Stimulated activated CD4-positive, alpha-beta T cell treated with anti-CD3 and anti-CD28 coated beads, Interleukin-12 subunit alpha, Interleukin-12 subunit beta, amount 100 ng/mL, for 24 hours (primary cell): ENCODE results near the gene MDFIC.

Experiments used
- DNase-seq, 2 experiments: peaks; one replicate each; pipeline ENCODE4 v3.0.0-alpha.2; 2020; ENCODE audit warnings: low read depth in 2 of 2

MDFIC gene

DNA sequence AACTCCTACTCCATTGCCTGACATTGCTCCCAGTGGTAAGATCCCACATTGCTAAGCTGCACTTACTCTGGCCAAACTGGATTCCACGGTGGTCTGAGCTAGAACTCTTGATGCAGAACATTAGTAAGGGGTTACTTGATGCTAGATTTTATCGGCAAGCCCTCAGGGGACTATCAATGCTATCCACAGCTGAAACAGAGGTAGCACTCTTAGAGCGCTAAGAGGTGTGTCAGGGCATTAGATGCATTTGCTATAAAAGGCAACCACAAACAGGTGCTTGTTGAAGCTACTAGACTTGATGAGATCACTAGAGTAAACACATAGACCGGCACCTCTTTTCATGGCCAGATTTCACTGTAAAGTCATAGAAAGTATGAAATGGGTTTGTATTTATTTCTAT lies 116.3 kb downstream of the MDFIC start:
- DNase-seq: no peak

GRCh38 chr7:115040057-115040456 lies 118.2 kb downstream of the MDFIC start:
- no peak for DNase-seq

DNA sequence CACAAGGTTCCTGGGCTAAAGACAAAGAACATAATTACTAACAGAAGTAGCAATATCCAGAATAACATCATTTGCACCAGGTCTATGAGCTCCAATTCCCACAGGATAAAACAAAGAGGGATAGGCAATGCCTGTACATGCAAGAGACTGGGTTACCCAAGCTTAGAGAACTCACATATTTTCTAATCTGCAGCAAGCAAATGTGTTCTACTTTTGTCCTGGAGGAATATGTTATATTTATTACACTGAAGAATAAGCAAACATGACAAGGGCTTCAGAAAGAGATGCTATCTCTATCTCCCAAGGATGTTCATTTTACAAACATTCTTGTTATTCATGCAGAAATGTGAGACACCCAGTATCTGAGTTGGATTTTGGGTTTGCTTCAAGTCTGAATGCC lies 118.6 kb downstream of the MDFIC start:
- no peak for DNase-seq

GRCh38 chr7:115042596-115042995 lies 120.7 kb downstream of the MDFIC start:
- no peak for DNase-seq

- DNase-seq: no peak
These were observed 121.7 kb downstream of the MDFIC start for GRCh38 chr7:115043605-115044004.

DNA sequence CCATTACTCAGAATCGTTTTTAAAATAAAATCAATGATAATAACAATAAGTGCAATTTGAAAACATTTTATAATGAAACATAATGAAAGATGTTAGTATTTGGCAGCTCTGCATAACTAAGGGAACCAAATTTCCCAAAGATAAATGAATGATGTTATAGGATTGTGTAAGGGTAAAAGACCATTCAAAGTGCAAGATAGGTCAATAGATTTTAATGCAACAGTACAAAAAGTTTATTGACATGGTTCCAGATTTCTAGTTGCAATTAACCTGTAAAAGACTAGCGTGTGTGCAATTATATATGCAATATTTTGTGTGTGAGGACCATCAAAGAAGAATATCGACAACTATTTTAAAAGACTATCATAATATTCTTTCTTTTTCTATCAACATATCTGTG lies 122.3 kb downstream of the MDFIC start:
- DNase-seq: no peak

DNA sequence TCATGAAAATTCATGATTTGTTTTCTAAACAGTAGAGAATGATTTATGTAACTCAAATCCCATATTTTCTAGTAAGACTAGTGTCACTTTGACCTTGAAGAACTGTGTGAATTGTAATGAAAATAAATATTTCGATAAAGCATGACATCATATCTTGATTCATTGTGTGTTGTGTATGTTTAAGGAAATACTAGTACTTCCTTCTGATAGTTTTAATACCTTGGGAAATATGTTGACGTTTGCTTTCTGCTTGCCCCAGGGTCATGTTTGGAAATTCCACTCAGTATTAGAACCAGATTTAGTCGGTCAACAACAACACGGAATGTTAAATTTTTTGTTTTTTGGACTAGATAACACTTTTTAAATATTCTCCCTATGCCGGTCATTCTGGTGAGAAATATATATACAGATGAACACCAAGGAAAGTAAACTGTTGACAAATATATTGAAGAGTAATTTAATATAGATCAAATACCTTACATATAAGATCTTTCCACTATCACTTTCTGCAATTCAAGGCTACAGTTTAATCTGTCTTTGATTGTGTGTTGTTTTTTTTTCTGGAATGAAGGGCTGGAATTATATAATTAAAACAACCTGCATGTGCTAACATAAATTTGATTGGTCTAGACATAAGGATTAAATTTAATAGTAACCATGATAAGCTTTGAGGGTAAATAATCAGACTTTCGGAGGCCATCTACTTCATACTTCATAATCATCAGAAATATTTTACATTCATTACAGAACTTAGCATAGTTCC lies 126.2 kb downstream of the MDFIC start:
- DNase-seq: no peak

GRCh38 chr7:115052706-115053105 lies 130.8 kb downstream of the MDFIC start:
- no peak for DNase-seq

DNA sequence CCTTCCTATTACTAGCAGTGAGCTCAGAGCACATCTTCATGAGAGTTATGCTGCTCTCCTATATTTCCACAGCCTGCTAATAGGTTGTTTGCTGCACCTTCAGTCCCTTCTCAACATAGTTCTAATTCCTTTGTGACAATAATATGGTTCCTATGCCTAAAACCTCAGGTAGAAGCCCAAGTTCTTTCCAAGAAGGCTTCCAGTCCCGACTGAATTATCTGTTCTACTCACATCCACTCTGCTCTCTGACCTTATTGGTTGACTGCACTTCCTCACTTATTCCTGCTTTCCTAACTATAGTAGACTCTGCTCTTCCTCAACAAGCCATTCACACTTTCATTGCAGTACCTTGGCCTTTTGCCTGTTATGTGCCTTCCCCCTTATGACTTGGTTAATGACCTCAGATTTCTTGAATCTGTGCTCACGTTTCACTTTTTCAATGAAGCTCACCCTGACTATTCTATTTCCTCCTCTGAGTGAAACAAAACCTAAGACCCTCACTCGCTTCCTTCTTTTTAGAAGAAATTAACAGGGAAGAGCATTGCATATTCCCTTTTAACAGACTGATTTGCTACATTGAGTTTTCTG lies 132.7 kb downstream of the MDFIC start:
- DNase-seq: no peak

DNA sequence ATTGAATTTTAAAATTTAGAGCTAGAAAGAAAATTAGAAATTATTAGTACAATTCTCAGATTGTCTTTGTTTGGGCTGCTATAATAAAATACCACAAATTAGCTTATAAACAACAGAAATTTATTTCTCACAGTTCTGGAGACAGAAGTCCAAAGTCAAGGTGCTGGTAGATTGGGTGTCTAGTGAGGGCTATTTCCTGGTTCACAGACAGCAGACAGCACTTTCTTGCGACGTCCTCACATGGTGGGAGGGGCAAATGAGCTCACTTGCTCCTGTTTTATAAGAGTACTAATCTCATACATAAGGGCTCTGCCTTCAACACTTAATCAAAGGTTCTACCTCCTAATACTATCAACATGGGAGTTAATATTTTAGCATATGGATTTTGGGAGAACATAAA lies 134.1 kb downstream of the MDFIC start:
- no peak for DNase-seq

DNA sequence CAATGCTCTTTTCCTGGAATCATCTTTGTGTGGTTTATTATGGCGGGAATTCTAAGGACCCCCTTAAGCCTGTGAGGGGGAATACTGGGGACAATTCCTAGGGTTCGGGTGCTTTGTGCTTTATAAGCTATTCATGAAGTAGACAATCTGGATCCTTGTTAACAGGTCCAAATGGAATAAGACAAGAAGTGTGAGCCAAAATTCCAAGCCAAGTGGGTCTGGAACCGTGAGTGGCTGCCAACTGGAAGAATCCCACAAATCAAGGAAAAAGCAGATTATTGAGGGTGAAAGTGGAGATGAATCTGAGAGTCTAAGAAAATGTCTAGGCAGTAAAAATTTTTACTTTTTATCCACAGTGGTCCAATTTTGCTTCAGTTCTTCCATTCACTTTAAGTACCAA lies 136.8 kb downstream of the MDFIC start:
- DNase-seq: no peak

DNA sequence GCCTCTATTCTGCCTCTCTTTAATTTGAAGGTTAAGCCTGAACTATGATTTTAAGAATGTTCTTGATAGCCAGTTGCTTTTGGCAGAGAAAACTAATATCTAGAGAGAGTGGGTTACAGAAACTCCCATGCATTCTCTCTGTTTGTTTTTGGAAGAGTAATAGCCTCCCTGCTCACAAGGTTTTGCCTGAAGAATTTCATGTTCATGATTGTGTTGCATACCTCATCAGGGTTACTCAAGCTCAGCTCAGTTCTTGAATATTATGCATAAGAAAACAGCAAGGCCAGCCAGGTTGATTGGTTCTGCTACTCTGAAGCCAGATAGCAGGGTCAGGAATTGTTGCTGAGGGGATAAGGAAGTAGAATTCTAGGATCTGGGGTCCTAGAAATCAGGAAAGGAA lies 137.4 kb downstream of the MDFIC start:
- DNase-seq: no peak

DNA sequence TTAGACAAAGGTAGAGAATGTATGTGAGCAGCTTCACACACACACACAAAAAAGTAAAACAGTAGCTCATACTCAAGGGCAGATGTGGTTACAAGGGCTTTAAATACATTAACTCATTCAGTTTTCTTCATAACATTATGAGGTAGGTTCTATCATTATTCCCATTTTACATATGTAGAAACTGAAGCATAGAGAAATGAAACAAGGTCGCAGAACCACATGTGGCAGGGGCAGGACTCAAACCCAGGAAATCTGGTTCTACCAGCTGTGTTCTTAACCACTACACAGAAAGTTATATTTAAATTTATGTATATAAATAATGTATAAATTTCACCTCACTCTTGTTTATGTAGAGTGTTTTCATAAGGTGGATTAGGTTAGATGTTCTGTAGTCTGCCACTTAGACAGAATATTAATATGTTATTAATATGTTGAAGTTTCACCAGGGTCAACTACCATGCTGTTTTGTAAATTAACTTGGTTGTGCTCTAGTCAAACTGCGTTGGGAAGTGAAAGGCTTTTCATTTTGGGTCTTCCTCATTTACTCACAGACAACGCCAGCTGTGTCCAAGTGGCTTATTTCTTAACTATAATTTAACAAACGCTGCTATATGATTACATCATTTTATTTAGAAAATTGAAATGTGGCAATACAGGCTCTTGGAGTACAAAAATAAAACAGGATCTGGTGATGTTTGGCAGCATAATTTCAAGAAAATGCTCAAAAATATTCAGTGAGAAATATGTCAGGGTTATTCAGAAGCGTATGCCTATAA lies 138.4 kb downstream of the MDFIC start:
- no peak for DNase-seq

- no peak for DNase-seq
These were observed 144.2 kb downstream of the MDFIC start for GRCh38 chr7:115066050-115066449.

GRCh38 chr7:115066634-115067033 lies 144.7 kb downstream of the MDFIC start:
- no peak for DNase-seq

GRCh38 chr7:115068220-115068619 lies 146.3 kb downstream of the MDFIC start:
- DNase-seq: no peak
